Lung (tissue), 12 donors: ENCODE data around the gene CDKAL1. TPM values are rescaled to one million over a fixed set of nuclear protein-coding genes. Genes with fewer than 3 reads are reported as not detected.

Source experiments
- ATAC-seq: fragments of 200-7000 bp; cut with Tn5 transposase; one replicate; pipeline ENCODE4 v1.9.1; 2020; ENCODE audit warnings: moderate number of reproducible peaks; ENCODE audit not compliant: insufficient read depth, low FRiP score
- DNase-seq, 3 donors: peaks; one replicate each; pipeline ENCODE4 v3.0.0-alpha.2; 2013 to 2017
- H3K27ac ChIP-seq, 2 donors: one replicate each; pipeline ENCODE4 v1.5.1; 2013; ENCODE audit warnings: mild to moderate bottlenecking in 2 of 2, moderate library complexity in 2 of 2, control low read depth in 1 of 2, inconsistent platforms in 1 of 2, low read depth in 1 of 2, low read length in 1 of 2
- H3K27me3 ChIP-seq, 3 donors: one replicate each; pipeline ENCODE4 v1.5.1; 2013; ENCODE audit warnings: low read length in 2 of 3; ENCODE audit not compliant: control insufficient read depth in 3 of 3, insufficient read depth in 3 of 3
- H3K36me3 ChIP-seq, 4 donors: one replicate each; pipeline ENCODE4 v1.5.1; 2013; ENCODE audit warnings: low read length in 4 of 4, mild to moderate bottlenecking in 1 of 4, moderate library complexity in 1 of 4; ENCODE audit not compliant: control insufficient read depth in 4 of 4, insufficient read depth in 4 of 4
- H3K4me1 ChIP-seq, 5 donors: one replicate each; pipeline ENCODE4 v1.5.1; 2013; ENCODE audit warnings: low read length in 5 of 5, mild to moderate bottlenecking in 2 of 5, moderate library complexity in 1 of 5; ENCODE audit not compliant: control insufficient read depth in 5 of 5, insufficient read depth in 5 of 5
- H3K4me3 ChIP-seq: one replicate; pipeline ENCODE4 v1.5.1; 2013; ENCODE audit warnings: mild to moderate bottlenecking, control low read depth, moderate library complexity
- H3K9ac ChIP-seq, 2 donors: one replicate each; pipeline ENCODE4 v1.5.1; 2013; ENCODE audit warnings: low read length in 2 of 2, control low read depth in 1 of 2; ENCODE audit not compliant: insufficient read depth in 1 of 2
- H3K9me3 ChIP-seq, 4 donors: one replicate each; pipeline ENCODE4 v1.5.1; 2013; ENCODE audit warnings: low read length in 3 of 4, mild to moderate bottlenecking in 1 of 4, moderate library complexity in 1 of 4; ENCODE audit not compliant: control insufficient read depth in 4 of 4, insufficient read depth in 3 of 4
- WGBS, 2 donors: extraction: QIAGEN DNeasy Blood & Tissue Kit; methylation state at CpG; one replicate each; pipeline ENCODE4 v1.1.7; 2013; 5-methylcytosine and 5-hydroxymethylcytosine counted together
- polyA plus RNA-seq, 2 donors: library from polyadenylated mRNA; stranded (reverse); fragments of 200-250 nt; gene quantifications; one replicate each; pipeline ENCODE4 v1.2.1, GENCODE V29; 2013
- total RNA-seq, 2 donors: library from RNA; depleted of rRNA in 1 of 2; stranded (reverse); fragments of >200 nt in 1 of 2; gene quantifications; one replicate each; pipeline ENCODE4 v1.2.1, GENCODE V29; 2014 to 2021
- TF ChIP-seq, protein P1 (sequence below): IDR thresholded peaks from 2 replicates; pipeline ENCODE4 v1.5.1; 2012; ENCODE audit warnings: mild to moderate bottlenecking; ENCODE audit errors: control extremely low read depth, extremely low read depth
- donor health status: control.
- donor health status: control.
- donor health status: Bipolar disorder and iron deficiency.
- donor health status: healthy.
- donor health status: DM: yes; HTN: yes; CAD: no.

The CDKAL1 gene
- total and polyA plus RNA-seq, 4 donors = 4.0 to 39.0 (median 10.0) TPM

DNA sequence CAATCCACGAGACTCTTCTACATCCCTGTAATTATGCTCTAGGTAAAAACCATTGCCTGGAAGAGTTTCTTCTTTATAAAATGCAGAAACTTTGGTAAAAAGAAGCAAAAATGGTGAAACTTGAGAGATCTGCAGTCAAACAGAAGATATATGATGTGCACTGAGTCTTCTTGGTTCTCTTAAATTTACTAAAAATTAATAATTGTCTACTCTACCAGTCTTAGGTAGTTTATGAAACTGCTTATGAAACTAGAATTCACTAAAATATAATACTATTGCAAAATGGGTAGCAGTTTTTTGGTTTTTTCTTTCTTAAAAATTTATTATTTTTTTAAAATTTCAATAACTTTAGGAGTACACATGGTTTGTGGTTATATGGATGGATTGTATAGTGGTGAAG is 540.2 kb downstream of the CDKAL1 start:
- Histone ChIP-seq H3K9ac (no peak overlapping the region), H3K36me3 (peaks cover 0 to 5% (median 2%) of the 10 kb centered on the region in 4 donors), H3K4me3 (no peak overlapping the region), H3K27me3 (no peaks in the 10 kb centered on the region), H3K27ac (no peak overlapping the region), H3K9me3 (peaks cover 2 to 7% (median 3%) of the 10 kb centered on the region in 4 donors), H3K4me1 (peaks cover 0 to under 1% (median 0%) of the 10 kb centered on the region in 5 donors)
- DNase-seq = no peak
- WGBS, 2 donors = 96 to 97% methylated on average over 1 of the region's 1 CpG
- ATAC-seq = no peak
- TF ChIP-seq, protein P1, sequence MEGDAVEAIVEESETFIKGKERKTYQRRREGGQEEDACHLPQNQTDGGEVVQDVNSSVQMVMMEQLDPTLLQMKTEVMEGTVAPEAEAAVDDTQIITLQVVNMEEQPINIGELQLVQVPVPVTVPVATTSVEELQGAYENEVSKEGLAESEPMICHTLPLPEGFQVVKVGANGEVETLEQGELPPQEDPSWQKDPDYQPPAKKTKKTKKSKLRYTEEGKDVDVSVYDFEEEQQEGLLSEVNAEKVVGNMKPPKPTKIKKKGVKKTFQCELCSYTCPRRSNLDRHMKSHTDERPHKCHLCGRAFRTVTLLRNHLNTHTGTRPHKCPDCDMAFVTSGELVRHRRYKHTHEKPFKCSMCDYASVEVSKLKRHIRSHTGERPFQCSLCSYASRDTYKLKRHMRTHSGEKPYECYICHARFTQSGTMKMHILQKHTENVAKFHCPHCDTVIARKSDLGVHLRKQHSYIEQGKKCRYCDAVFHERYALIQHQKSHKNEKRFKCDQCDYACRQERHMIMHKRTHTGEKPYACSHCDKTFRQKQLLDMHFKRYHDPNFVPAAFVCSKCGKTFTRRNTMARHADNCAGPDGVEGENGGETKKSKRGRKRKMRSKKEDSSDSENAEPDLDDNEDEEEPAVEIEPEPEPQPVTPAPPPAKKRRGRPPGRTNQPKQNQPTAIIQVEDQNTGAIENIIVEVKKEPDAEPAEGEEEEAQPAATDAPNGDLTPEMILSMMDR = no peak

DNA sequence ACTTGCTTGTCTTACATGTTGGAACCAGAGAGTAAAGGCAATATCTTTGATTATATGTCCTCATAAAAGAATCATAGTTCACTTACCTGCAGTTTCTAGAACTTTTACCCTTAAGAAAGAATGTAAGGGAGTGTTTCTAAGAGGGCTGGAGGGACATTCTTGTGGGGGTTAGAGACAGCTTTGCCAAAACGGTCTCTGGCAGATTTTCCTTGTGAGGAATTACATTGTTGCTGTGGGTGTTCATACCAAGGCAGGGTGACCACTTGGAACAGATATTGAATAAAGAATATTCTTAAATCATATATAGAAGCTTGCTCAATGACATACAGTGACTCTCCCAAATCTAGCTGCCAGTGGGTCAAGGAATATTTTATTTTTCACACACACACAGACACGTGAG is 541.7 kb downstream of the CDKAL1 start:
- H3K9ac ChIP-seq = no peak overlapping the region
- 88 to 93% methylated on average over 2 of the region's 2 CpGs for WGBS, 2 donors
- ATAC-seq (no peak), DNase-seq (no peak)
- no peak overlapping the region for H3K27ac ChIP-seq
- H3K4me3 ChIP-seq = no peak overlapping the region
- TF ChIP-seq, protein P1 = no peak
- no peaks in the 10 kb centered on the region for H3K27me3 ChIP-seq
- peaks cover 0 to 2% (median 0%) of the 10 kb centered on the region in 5 donors for H3K4me1 ChIP-seq
- peaks cover 0 to 5% (median 2%) of the 10 kb centered on the region in 4 donors for H3K36me3 ChIP-seq
- peaks cover 2 to 7% (median 3%) of the 10 kb centered on the region in 4 donors for H3K9me3 ChIP-seq

DNA sequence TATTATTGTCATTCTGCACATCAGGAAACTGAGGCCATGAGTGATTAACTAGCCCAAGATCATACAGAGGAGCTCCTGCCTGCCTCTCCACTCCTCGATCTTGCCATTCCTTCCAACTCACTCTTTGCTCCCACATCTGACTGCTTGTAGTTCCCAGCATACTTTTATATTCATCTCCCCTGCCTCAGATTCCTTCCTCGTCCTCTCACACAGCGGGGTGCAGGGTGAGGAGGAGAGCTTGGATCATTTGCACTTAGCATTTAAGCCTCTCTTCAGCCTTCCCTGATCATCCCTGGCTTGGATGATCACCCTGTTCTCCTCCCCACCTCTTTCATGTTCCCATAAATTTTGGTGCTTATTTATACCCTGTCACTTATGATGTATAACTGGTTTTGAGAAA is 544.2 kb downstream of the CDKAL1 start:
- Histone ChIP-seq H3K27me3 (no peaks in the 10 kb centered on the region), H3K4me3 (no peak overlapping the region), H3K9me3 (peaks cover 0 to 3% (median 1%) of the 10 kb centered on the region in 4 donors), H3K27ac (no peak overlapping the region), H3K4me1 (peaks cover 0 to 4% (median 0%) of the 10 kb centered on the region in 5 donors), H3K9ac (no peak overlapping the region), H3K36me3 (peaks cover 0 to 5% (median 1%) of the 10 kb centered on the region in 4 donors)
- 94 to 97% methylated on average over 3 of the region's 3 CpGs for WGBS, 2 donors
- ATAC-seq (no peak), DNase-seq (no peak)
- TF ChIP-seq, protein P1 = no peak
